GM23338 (cell line): ENCODE results near the gene FBXO38. TPM values are rescaled to one million over a fixed set of nuclear protein-coding genes. Genes with fewer than 3 reads are reported as not detected.

Experiments
- ATAC-seq: fragments of 200-7000 bp; cut with Tn5 transposase; 3 replicates; pipeline ENCODE4 v1.9.1; 2020
- DNase-seq: peaks from one replicate; pipeline ENCODE4 v3.0.0-alpha.2; 2015; ENCODE audit warnings: low spot score
- H2AFZ ChIP-seq: fragments of 200-600 bp; sonication (generic); 2 replicates; pipeline ENCODE4 v1.8.0; 2016; ENCODE audit warnings: antibody characterized with exemption, mild to moderate bottlenecking, moderate library complexity
- H3F3A ChIP-seq: fragments of 200-600 bp; sonication (generic); replicated peaks from 2 replicates; pipeline ENCODE4 v1.8.0; 2017; ENCODE audit warnings: antibody characterized with exemption, mixed run types, low read depth
- H3K27ac ChIP-seq: fragments of 200-600 bp; sonication (generic); 2 replicates; pipeline ENCODE4 v1.6.1; 2016; ENCODE audit warnings: low read depth
- H3K27me3 ChIP-seq: fragments of 200-600 bp; sonication (generic); 2 replicates; pipeline ENCODE4 v1.8.0; 2016; ENCODE audit warnings: mild to moderate bottlenecking, mixed run types, moderate library complexity; ENCODE audit not compliant: insufficient read depth
- H3K36me3 ChIP-seq: fragments of 200-600 bp; sonication (generic); 2 replicates; pipeline ENCODE4 v1.8.0; 2016; ENCODE audit warnings: mild to moderate bottlenecking; ENCODE audit not compliant: insufficient read depth
- H3K4me1 ChIP-seq: fragments of 200-600 bp; sonication (generic); 2 replicates; pipeline ENCODE4 v1.8.0; 2016; ENCODE audit warnings: mild to moderate bottlenecking, moderate library complexity; ENCODE audit not compliant: insufficient read depth
- H3K4me2 ChIP-seq: fragments of 200-600 bp; sonication (generic); 2 replicates; pipeline ENCODE4 v1.7.1; 2017; ENCODE audit warnings: mixed run types
- H3K4me3 ChIP-seq: fragments of 200-600 bp; sonication (generic); 2 replicates; pipeline ENCODE4 v1.6.1; 2016; ENCODE audit warnings: mixed run types
- H3K79me2 ChIP-seq: fragments of 200-600 bp; sonication (generic); replicated peaks from 2 replicates; pipeline ENCODE4 v1.8.0; 2017; ENCODE audit warnings: mild to moderate bottlenecking; ENCODE audit not compliant: insufficient read depth
- H3K9me2 ChIP-seq: fragments of 200-600 bp; sonication (generic); 2 replicates; pipeline ENCODE4 v1.8.0; 2017; ENCODE audit not compliant: insufficient read depth
- H4K20me1 ChIP-seq: fragments of 200-600 bp; sonication (generic); replicated peaks from 2 replicates; pipeline ENCODE4 v1.8.0; 2017; ENCODE audit warnings: mild to moderate bottlenecking; ENCODE audit not compliant: insufficient read depth
- H3K27ac Mint-ChIP-seq: 2 replicates; pipeline ENCODE4 v1.8.0; 2020; ENCODE audit warnings: inconsistent platforms, mild to moderate bottlenecking, moderate library complexity, mixed read lengths
- H3K27me3 Mint-ChIP-seq: 3 replicates; pipeline ENCODE4 v1.8.0; 2022; ENCODE audit warnings: low read depth, mild to moderate bottlenecking, moderate library complexity, mixed read lengths, inconsistent platforms; ENCODE audit not compliant: insufficient read depth, poor library complexity
- H3K36me3 Mint-ChIP-seq: 3 replicates; pipeline ENCODE4 v1.8.0; 2021; ENCODE audit warnings: low read depth, mild to moderate bottlenecking, inconsistent platforms, moderate library complexity, mixed read lengths
- H3K4me1 Mint-ChIP-seq: 3 replicates; pipeline ENCODE4 v1.8.0; 2020; ENCODE audit warnings: mild to moderate bottlenecking, inconsistent platforms, mixed read lengths
- H3K4me3 Mint-ChIP-seq: 3 replicates; pipeline ENCODE4 v1.8.0; 2021; ENCODE audit warnings: moderate library complexity, mild to moderate bottlenecking, inconsistent platforms, mixed read lengths
- H3K9me3 Mint-ChIP-seq: 3 replicates; pipeline ENCODE4 v1.8.0; 2020; ENCODE audit warnings: moderate library complexity, mild to moderate bottlenecking, inconsistent platforms, mixed read lengths
- CREB1 ChIP-seq: fragments of 250-450 bp; sonication (Bioruptor Pico); IDR thresholded peaks from 2 replicates; pipeline ENCODE4 v1.5.0; 2020; ENCODE audit warnings: low read depth, mild to moderate bottlenecking, moderate library complexity
- CTCF ChIP-seq, 2 experiments: fragments of 200-600 bp in 1 of 2; sonication (generic) in 1 of 2; conservative IDR thresholded peaks; 2 replicates each; pipeline versions ENCODE4 v1.5.1 to v1.6.1; 2016 to 2017; ENCODE audit warnings: antibody characterized with exemption in 2 of 2, low read depth in 2 of 2, mild to moderate bottlenecking in 2 of 2, moderate library complexity in 1 of 2
- EZH2 ChIP-seq: fragments of 200-600 bp; sonication (generic); IDR thresholded peaks from one replicate; pipeline ENCODE4 v1.8.0; 2017; ENCODE audit warnings: antibody characterized with exemption, mild to moderate bottlenecking, low read depth; ENCODE audit not compliant: unreplicated experiment
- EZH2phosphoT487 ChIP-seq: fragments of 200-600 bp; sonication (generic); IDR thresholded peaks from one replicate; pipeline ENCODE4 v1.8.1; 2018; ENCODE audit warnings: antibody characterized with exemption; ENCODE audit not compliant: unreplicated experiment
- NANOG ChIP-seq: IDR thresholded peaks from 2 replicates; pipeline ENCODE4 v1.6.1; 2016; ENCODE audit warnings: antibody characterized with exemption, borderline replicate concordance
- POLR2AphosphoS5 ChIP-seq: IDR thresholded peaks from 2 replicates; pipeline ENCODE4 v1.6.1; 2016; ENCODE audit warnings: antibody characterized with exemption, low read depth
- STAT1 ChIP-seq: IDR thresholded peaks from one replicate; pipeline ENCODE4 v1.6.1; 2016; ENCODE audit warnings: antibody characterized with exemption; ENCODE audit not compliant: unreplicated experiment
- ZNF114 ChIP-seq: fragments of 250-450 bp; sonication (Bioruptor Pico); IDR thresholded peaks from 2 replicates; pipeline ENCODE4 v1.5.0; 2020; ENCODE audit warnings: mild to moderate bottlenecking, moderate library complexity
- ZNF331 ChIP-seq: fragments of 250-450 bp; sonication (Bioruptor Pico); IDR thresholded peaks from 2 replicates; pipeline ENCODE4 v1.5.0; 2020; ENCODE audit warnings: low read depth, mild to moderate bottlenecking, moderate library complexity
- polyA plus RNA-seq: library from polyadenylated mRNA; unstranded; fragments of >200 nt; fragmentation: Nextera tagmentation; extraction: Ambion mirVana; gene quantifications from 2 replicates; pipeline ENCODE4 v1.2.1, GENCODE V29; 2016
- total RNA-seq: library from RNA; depleted of rRNA; stranded (reverse); fragments of >200 nt; shearing (Covaris generic); gene quantifications from 2 replicates; pipeline ENCODE4 v1.2.3, GENCODE V29; 2014
- TF ChIP-seq, protein P1 (sequence below): IDR thresholded peaks from one replicate; pipeline ENCODE4 v1.6.1; 2018; ENCODE audit warnings: antibody characterized with exemption; ENCODE audit not compliant: unreplicated experiment

Gene FBXO38
- total and polyA plus RNA-seq, 2 experiments from 2014 or later = 13.3 to 45.6 TPM

- no peaks in the 10 kb centered on the region for H3K27me3 Mint-ChIP-seq
- Histone ChIP-seq H3K4me1 (no peaks in the 10 kb centered on the region), H3K9me2 (no peaks in the 10 kb centered on the region), H3K27ac (no peak overlapping the region), H3F3A (no peaks in the 10 kb centered on the region), H3K79me2 (no peaks in the 10 kb centered on the region), H3K27me3 (no peaks in the 10 kb centered on the region), H2AFZ (no peak overlapping the region), H3K4me2 (no peak overlapping the region), H3K4me3 (no peak overlapping the region), H4K20me1 (no peaks in the 10 kb centered on the region), H3K36me3 (peaks cover 43% of the 10 kb centered on the region)
- no peak for DNase-seq
- H3K36me3 Mint-ChIP-seq = peaks cover 38% of the 10 kb centered on the region; the same call in 2 of the 3 replicates
- TF ChIP-seq NANOG = no peak
- TF ChIP-seq CTCF (conservative IDR thresholded peaks at IDR 0.05; ENCODE audit: low read depth in 2 of 2) = no peak
- TF ChIP-seq EZH2phosphoT487 = no peak
- TF ChIP-seq POLR2AphosphoS5 = no peak
- TF ChIP-seq CREB1 = no peak
- TF ChIP-seq ZNF114 (CRISPR knock-in tag) = no peak
- TF ChIP-seq STAT1 = no peak
- TF ChIP-seq, protein P1, sequence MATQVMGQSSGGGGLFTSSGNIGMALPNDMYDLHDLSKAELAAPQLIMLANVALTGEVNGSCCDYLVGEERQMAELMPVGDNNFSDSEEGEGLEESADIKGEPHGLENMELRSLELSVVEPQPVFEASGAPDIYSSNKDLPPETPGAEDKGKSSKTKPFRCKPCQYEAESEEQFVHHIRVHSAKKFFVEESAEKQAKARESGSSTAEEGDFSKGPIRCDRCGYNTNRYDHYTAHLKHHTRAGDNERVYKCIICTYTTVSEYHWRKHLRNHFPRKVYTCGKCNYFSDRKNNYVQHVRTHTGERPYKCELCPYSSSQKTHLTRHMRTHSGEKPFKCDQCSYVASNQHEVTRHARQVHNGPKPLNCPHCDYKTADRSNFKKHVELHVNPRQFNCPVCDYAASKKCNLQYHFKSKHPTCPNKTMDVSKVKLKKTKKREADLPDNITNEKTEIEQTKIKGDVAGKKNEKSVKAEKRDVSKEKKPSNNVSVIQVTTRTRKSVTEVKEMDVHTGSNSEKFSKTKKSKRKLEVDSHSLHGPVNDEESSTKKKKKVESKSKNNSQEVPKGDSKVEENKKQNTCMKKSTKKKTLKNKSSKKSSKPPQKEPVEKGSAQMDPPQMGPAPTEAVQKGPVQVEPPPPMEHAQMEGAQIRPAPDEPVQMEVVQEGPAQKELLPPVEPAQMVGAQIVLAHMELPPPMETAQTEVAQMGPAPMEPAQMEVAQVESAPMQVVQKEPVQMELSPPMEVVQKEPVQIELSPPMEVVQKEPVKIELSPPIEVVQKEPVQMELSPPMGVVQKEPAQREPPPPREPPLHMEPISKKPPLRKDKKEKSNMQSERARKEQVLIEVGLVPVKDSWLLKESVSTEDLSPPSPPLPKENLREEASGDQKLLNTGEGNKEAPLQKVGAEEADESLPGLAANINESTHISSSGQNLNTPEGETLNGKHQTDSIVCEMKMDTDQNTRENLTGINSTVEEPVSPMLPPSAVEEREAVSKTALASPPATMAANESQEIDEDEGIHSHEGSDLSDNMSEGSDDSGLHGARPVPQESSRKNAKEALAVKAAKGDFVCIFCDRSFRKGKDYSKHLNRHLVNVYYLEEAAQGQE = no peak
- no peak overlapping the region for H3K27ac Mint-ChIP-seq
- ATAC-seq = no peak
- H3K9me3 Mint-ChIP-seq = no peaks in the 10 kb centered on the region
- H3K4me1 Mint-ChIP-seq = no peaks in the 10 kb centered on the region
- no peak overlapping the region for H3K4me3 Mint-ChIP-seq
These were observed 53.5 kb downstream of the FBXO38 start for GRCh38 chr5:148437249-148437648.

DNA sequence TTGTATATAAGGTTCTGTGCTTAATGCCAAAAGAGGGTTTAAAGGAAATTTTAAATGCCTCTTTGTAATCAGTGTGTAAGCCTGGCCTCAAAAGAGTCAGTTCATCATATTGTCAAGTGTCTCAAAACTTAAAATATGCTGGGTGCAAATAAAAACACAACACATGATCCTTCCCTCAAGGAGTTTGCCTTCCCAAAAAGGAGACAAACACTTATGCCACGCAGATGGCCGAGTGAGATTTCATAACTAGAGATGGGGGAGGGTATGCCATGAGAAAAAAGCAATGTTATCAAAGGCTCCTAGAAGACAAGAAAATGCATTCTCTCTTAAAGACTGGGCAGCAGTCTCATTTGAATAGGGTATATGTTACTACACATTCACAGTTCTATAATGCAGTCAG lies 55.2 kb downstream of the FBXO38 start:
- no peak overlapping the region for H3K4me3 ChIP-seq
- no peaks in the 10 kb centered on the region for H3K27me3 ChIP-seq
- Mint-ChIP-seq H3K9me3 (no peaks in the 10 kb centered on the region), H3K4me1 (no peaks in the 10 kb centered on the region), H3K4me3 (no peak overlapping the region), H3K27me3 (no peaks in the 10 kb centered on the region), H3K27ac (no peak overlapping the region), H3K36me3 (peaks cover 28% of the 10 kb centered on the region; the same call in 2 of the 3 replicates)
- no peak overlapping the region for H2AFZ ChIP-seq
- H3K27ac ChIP-seq = no peak overlapping the region
- H3K4me2 ChIP-seq = no peak overlapping the region
- no peaks in the 10 kb centered on the region for H3K9me2 ChIP-seq
- H3K79me2 ChIP-seq = no peaks in the 10 kb centered on the region
- no peaks in the 10 kb centered on the region for H3K4me1 ChIP-seq
- H3F3A ChIP-seq = no peaks in the 10 kb centered on the region
- H4K20me1 ChIP-seq = no peaks in the 10 kb centered on the region
- H3K36me3 ChIP-seq = peaks cover 34% of the 10 kb centered on the region
- DNase-seq = no peak
- no peak for ATAC-seq
- TF ChIP-seq ZNF114 (CRISPR knock-in tag) (no peak), CTCF (conservative IDR thresholded peaks at IDR 0.05; ENCODE audit: low read depth in 2 of 2) (no peak), EZH2phosphoT487 (no peak), CREB1 (no peak), NANOG (no peak), EZH2 (no peak), POLR2AphosphoS5 (no peak), ZNF331 (no peak)
- TF ChIP-seq, protein P1 = no peak
